Measurements from ENCODE around the gene RFX4.

Gene RFX4

GRCh38 chr12:106739318-106739717 lies 156.5 kb downstream of the RFX4 start:
- no peak for DNase-seq

- no peak for DNase-seq
Observed at GRCh38 chr12:106739815-106740530, 157.2 kb downstream of the RFX4 start.

- DNase-seq, result no peak
Observed at GRCh38 chr12:106740818-106741217, 158.0 kb downstream of the RFX4 start.

- DNase-seq, result no peak
Observed at GRCh38 chr12:106741247-106741646, 158.4 kb downstream of the RFX4 start.

GRCh38 chr12:106743270-106743988 lies 160.6 kb downstream of the RFX4 start:
- DNase-seq, result no peak

GRCh38 chr12:106744600-106744999 lies 161.8 kb downstream of the RFX4 start:
- DNase-seq, result no peak

- DNase-seq, result no peak
Observed at GRCh38 chr12:106745181-106745745, 162.5 kb downstream of the RFX4 start.

- no peak for DNase-seq
Observed at GRCh38 chr12:106747973-106748436, 165.2 kb downstream of the RFX4 start.

GRCh38 chr12:106750524-106750923 lies 167.7 kb downstream of the RFX4 start:
- no peak for DNase-seq

- no peak for DNase-seq
Observed at GRCh38 chr12:106753526-106753925, 170.7 kb downstream of the RFX4 start.

GRCh38 chr12:106754331-106754730 lies 171.5 kb downstream of the RFX4 start:
- DNase-seq, result no peak

- no peak for DNase-seq
Observed at GRCh38 chr12:106757623-106758348, 175.0 kb downstream of the RFX4 start.

GRCh38 chr12:106758349-106759110 lies 175.7 kb downstream of the RFX4 start:
- DNase-seq, result no peak

GRCh38 chr12:106759526-106760183 lies 176.9 kb downstream of the RFX4 start:
- no peak for DNase-seq

GRCh38 chr12:106760184-106760531 lies 177.4 kb downstream of the RFX4 start:
- DNase-seq, result peak in 1 of 2 experiments; percentile 30

- DNase-seq, result no peak
Observed at GRCh38 chr12:106764220-106764619, 181.4 kb downstream of the RFX4 start.

- DNase-seq, result no peak
Observed at GRCh38 chr12:106764738-106765137, 181.9 kb downstream of the RFX4 start.

- DNase-seq, result no peak
Observed at GRCh38 chr12:106766393-106766826, 183.6 kb downstream of the RFX4 start.

- DNase-seq, result no peak
Observed at GRCh38 chr12:106767206-106767605, 184.4 kb downstream of the RFX4 start.

GRCh38 chr12:106767954-106768822 lies 185.4 kb downstream of the RFX4 start:
- no peak for DNase-seq

GRCh38 chr12:106769078-106769477 lies 186.3 kb downstream of the RFX4 start:
- peak in 1 of 2 experiments; percentile 11 for DNase-seq

Measured in NCI-H526 (cell line).